AG04449 (cell line): ENCODE results near the gene CHCHD6.

Source experiments
- CTCF ChIA-PET: fragments of 350-600 bp; formaldehyde crosslinking; extraction: SDS; loops from one replicate; lab custom pipeline; 2021; ENCODE audit warnings: antibody characterized with exemption; lab: Yijun Ruan, JAX
- POLR2A ChIA-PET: fragments of 400-600, 350-600 bp; formaldehyde crosslinking; extraction: SDS; loops from one replicate; lab custom pipeline; 2020; ENCODE audit warnings: antibody characterized with exemption, inconsistent platforms; lab: Yijun Ruan, JAX
- DNase-seq: peaks from one replicate; pipeline ENCODE4 v3.0.0-alpha.2; 2010; ENCODE audit warnings: low read depth, low spot score
- H3K4me3 ChIP-seq: 2 replicates; pipeline ENCODE4 v1.5.1; 2011; ENCODE audit warnings: low read depth, mild to moderate bottlenecking, control low read depth, low read length
- TF ChIP-seq, protein P1 (sequence below): IDR thresholded peaks from one replicate; pipeline ENCODE4 v1.5.1; 2011; ENCODE audit warnings: mild to moderate bottlenecking, moderate library complexity, low read length, control low read depth, inconsistent platforms; ENCODE audit not compliant: insufficient read depth; ENCODE audit errors: missing control alignments

CHCHD6 gene

DNA sequence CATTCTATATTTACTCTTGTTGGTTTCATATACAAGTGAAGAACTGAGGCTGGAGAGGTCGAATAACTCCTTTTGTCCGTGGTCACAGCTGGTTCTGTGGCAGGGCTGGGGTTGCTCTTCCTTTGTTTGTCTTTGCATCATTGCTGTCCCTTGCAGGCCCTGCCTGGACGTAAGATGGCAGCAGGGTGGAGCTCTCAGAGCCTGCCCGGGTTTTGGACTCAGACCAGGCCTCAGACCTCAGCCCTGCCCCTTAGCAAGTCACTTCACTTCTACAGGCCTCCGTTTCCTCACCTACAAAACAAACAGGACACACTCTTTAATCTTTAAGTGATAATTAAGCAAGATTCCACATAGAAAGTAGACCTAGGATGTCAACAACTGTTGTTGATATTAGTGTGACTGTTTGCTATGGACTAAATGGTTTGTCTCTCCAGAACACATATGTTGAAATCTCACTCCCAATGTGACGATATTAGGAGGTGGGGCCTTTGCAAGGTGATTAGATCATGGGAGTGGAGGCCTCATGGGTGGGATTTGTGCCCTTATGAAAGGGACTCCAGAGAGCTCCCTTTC lies 213.3 kb downstream of the CHCHD6 start:
- TF ChIP-seq, protein P1, sequence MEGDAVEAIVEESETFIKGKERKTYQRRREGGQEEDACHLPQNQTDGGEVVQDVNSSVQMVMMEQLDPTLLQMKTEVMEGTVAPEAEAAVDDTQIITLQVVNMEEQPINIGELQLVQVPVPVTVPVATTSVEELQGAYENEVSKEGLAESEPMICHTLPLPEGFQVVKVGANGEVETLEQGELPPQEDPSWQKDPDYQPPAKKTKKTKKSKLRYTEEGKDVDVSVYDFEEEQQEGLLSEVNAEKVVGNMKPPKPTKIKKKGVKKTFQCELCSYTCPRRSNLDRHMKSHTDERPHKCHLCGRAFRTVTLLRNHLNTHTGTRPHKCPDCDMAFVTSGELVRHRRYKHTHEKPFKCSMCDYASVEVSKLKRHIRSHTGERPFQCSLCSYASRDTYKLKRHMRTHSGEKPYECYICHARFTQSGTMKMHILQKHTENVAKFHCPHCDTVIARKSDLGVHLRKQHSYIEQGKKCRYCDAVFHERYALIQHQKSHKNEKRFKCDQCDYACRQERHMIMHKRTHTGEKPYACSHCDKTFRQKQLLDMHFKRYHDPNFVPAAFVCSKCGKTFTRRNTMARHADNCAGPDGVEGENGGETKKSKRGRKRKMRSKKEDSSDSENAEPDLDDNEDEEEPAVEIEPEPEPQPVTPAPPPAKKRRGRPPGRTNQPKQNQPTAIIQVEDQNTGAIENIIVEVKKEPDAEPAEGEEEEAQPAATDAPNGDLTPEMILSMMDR, result no peak
- DNase-seq, result no peak
- CTCF ChIA-PET, result interaction anchor here (1.0 to 1.4 kb wide), 2 partner anchors 10 to 12 kb away, joined by 4 to 5 read pairs; no protein-coding TSS in a partner anchor
- H3K4me3 ChIP-seq, result no peak overlapping the region
- POLR2A ChIA-PET, result no interaction called here

DNA sequence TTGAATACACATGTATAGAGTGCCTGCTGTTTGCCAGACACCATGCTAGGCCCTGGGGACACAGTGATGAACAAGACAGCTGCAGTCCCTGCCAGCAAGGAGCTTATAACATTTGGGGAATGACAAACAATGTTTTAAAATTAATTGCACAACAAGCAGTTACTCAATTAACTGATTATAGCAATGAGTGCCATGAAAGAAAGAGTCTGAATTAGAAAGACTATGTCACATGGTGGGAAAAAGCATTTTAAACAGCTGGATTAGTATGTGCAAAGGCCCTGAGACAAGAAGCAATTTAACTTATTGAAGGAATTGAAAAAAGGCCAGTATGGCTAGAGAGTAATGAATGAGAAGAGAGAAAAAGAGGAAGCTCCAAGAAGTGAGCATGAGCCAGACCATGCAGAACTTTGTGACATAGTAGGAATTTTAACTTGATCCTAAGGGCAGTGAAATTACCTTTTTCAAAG lies 214.3 kb downstream of the CHCHD6 start:
- DNase-seq, result no peak
- POLR2A ChIA-PET, result no interaction called here
- CTCF ChIA-PET, result interaction anchor here (1.0 to 1.4 kb wide), 2 partner anchors 9 to 11 kb away, joined by 4 to 5 read pairs; no protein-coding TSS in a partner anchor
- H3K4me3 ChIP-seq, result no peak overlapping the region
- TF ChIP-seq, protein P1, result no peak

DNA sequence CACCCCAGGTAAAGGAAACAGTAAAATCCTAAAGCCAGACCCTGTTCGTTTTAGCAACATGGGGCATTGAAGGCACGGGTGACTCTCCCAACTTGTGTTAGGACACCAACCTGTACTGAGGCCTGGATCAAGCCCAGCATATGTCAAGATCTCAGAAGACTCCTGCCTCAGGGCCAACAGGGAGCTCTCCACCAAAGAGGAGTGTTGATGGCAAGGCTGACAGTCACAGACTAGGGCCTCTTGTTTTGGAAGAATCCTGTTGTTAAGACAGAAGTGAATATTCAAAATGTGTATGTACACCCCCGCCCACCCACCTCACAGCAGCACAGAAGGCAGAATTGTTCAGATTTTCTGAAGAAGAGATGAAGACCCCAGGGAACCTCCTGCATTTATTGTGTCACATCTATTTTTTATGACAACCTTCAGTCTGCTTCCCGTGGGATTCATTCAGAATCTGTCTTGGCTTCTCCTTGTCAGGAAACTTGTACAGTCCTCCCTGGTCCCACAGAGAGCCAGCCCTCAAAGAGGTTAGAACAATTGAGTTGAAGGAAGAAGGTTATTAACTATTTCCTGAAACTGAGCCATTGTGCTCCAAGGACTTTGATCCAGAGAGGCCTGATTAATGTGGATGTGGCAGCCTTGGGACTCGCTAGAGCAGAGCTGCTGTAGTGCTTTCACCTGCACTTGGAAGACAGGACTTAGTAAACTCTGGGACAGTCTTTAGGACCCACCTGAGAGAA lies 217.2 kb downstream of the CHCHD6 start:
- no peak overlapping the region for H3K4me3 ChIP-seq
- ChIA-PET CTCF (no interaction called here), POLR2A (no interaction called here)
- TF ChIP-seq, protein P1, result no peak
- DNase-seq, result no peak

DNA sequence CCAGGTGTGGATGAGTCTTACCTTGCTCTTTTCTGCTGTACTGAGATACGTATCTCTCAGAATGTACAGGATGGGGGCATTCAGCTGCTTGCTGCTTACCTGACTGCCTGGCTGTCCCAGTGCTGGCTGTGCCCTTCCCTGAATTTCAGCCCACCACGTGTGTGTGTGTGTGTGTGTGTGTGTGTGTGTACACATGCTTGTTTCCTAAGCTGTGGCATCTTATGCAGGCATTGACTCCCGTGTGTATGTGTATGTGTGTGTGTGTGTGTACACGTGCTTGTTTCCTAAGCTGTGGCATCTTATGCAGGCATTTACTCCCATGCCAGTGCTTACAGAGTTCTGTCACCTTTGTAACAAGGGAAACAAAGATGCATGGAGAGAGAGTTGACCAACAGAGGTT lies 218.4 kb downstream of the CHCHD6 start:
- CTCF ChIA-PET, result no interaction called here
- H3K4me3 ChIP-seq, result no peak overlapping the region
- TF ChIP-seq, protein P1, result no peak
- POLR2A ChIA-PET, result no interaction called here
- no peak for DNase-seq

DNA sequence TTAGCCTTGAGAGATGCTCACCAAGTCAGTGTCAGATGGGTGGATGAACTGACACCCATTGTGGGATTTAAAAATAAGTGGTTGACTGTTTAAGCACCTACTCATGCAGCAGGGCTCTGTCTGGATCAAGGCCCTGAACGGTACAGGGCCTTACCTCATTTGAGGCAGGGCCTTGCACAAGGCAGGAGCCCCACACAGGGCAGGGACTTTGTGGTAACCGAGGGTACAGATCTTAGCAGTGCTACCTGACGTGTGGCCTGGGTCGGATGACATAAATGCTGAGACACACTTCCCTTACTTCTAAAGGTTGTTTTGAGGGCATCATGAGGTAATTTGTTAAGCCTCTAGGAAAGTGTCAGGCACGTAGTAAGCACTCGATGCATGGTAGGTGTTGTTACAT lies 219.4 kb downstream of the CHCHD6 start:
- CTCF ChIA-PET, result interaction anchor here (1.8 kb wide), 1 partner anchor 171 kb away, joined by 8 read pairs; no protein-coding TSS in a partner anchor

More for the DNA sequence above, 219.4 kb downstream of the CHCHD6 start:
- no peak for DNase-seq
- TF ChIP-seq, protein P1, result no peak
- no peak overlapping the region for H3K4me3 ChIP-seq
- POLR2A ChIA-PET, result no interaction called here
